ENCODE measurements around the gene KCTD13. TPM values are rescaled to one million over a fixed set of nuclear protein-coding genes. Genes with fewer than 3 reads are reported as not detected.
"Not testable (repeated sequence)": the region's sequence is repeated elsewhere in the genome, so short reads cannot be mapped to it uniquely, and the experiment has no call there.

KCTD13 gene
- total RNA-seq, 1 donor from 2014 or later = 34.0 TPM

GRCh38 chr16:29908719-29909220, 17.3 kb downstream of the KCTD13 start:
- intact Hi-C loops (cut with micrococcal nuclease) = no loop called here

DNA sequence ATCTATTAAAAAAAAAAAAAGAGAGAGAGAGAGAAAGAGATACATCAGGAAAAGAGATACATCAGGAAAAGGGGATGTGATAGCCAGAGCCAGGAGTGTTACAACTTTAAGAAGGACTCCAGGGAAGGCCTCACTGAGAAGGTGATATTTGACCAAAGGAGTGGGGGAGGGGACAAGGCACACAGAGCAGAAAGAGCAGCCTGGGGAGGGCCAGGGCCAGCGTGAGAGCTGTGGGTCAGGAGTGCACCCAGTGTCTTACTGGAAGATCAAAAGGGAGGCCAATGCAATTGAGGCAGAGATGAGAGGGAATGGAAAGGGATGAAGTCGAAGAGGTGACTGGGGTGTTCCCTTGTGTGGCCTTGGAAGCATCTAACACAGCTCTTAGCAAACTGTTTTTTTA, 18.1 kb downstream of the KCTD13 start:
- intact Hi-C loops (cut with micrococcal nuclease) = no loop called here

DNA sequence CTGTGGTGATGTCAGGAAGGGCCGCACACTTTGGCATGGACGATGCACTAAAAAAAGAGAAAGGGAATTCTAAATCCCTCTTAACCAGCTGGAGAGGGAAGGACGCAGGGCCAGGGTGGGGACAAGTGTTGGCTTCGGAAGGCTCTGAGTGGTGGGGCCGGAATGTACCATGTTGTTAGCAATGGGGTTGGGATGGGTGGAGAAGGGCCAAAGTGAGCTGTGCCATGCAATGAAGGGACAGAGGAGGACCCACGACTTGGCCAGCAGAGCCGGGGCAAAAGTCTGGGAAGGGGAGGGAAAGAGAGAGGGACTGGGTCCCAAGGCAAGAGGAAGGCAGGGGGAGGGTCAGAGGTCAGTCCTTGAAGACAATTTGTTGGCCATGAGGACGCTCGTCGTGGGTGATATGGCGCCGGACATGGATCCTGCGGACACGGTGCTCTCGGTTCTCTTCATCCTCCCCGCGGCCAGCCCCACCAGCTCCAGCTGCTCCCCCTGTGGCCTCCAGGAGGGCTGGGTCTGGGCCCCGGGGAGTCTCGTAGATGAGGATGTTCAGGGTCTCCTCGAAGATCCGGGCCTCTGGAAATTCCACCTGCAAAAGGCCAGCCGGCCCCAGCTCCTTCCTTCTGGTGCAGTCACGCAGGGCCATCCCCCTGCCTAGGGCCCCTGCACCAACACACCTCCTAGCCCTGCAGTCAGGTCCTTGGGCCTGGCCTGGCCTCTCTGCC, 19.3 kb downstream of the KCTD13 start:
- intact Hi-C loops (cut with micrococcal nuclease) = no loop called here

DNA sequence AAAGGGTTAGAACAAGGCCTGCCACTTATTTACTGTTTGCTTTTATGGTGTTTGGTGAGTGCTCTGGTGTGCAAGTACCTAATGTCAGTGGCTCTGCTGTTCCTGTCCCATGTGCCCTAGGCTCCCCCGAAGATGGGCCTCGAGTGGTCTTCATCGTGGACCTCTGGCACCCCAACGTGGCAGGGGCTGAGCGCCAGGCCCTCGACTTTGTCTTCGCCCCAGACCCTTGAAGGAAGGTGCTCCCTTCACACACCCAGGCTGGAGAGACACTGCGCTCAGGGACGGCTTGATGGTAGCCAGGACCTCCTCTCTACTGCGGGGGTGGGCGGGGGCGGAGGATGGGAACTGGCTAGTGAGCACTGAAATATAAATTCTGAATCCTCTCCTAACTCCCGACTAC, 20.4 kb downstream of the KCTD13 start:
- intact Hi-C loops (cut with micrococcal nuclease) = no loop called here

GRCh38 chr16:29904947-29905346, 21.1 kb downstream of the KCTD13 start:
- intact Hi-C loops (cut with micrococcal nuclease) = no loop called here

- intact Hi-C loops (cut with micrococcal nuclease) = no loop called here
These were observed 22.4 kb downstream of the KCTD13 start for GRCh38 chr16:29903590-29903989.

GRCh38 chr16:29901607-29901945, 24.4 kb downstream of the KCTD13 start:
- intact Hi-C loops (cut with micrococcal nuclease) = no loop called here

DNA sequence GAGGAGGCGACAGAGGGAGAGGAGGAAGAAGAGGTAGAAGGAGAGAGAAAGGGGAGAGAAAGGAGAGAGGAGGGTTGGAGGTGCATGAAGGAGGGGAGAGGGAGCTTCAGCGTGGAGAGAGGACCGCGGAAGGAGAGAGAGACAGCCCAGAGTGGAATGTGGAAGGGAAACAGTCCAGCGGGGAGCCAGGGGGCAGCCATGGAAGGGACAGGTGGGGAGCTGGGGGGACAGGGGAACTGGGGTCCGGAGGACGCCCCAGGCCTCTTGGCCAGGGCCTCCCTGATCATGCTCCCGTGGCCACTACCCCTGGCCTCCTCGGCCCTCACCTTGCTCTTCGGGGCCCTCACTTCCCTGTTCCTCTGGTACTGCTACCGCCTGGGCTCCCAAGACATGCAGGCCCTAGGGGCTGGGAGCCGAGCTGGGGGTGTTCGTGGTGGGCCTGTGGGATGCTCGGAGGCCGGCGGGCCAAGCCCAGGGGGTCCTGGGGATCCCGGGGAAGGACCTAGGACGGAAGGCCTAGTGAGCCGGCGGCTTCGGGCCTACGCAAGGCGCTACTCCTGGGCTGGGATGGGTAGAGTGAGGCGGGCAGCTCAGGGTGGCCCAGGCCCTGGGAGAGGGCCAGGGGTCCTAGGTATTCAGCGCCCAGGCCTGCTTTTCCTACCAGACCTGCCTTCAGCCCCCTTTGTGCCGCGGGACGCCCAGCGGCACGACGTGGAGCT, 25.0 kb downstream of the KCTD13 start:
- intact Hi-C loops (cut with micrococcal nuclease) = loop anchor here (1.0 kb wide), 1 partner anchor 25 kb away; the partner anchor contains the start of gene KCTD13

DNA sequence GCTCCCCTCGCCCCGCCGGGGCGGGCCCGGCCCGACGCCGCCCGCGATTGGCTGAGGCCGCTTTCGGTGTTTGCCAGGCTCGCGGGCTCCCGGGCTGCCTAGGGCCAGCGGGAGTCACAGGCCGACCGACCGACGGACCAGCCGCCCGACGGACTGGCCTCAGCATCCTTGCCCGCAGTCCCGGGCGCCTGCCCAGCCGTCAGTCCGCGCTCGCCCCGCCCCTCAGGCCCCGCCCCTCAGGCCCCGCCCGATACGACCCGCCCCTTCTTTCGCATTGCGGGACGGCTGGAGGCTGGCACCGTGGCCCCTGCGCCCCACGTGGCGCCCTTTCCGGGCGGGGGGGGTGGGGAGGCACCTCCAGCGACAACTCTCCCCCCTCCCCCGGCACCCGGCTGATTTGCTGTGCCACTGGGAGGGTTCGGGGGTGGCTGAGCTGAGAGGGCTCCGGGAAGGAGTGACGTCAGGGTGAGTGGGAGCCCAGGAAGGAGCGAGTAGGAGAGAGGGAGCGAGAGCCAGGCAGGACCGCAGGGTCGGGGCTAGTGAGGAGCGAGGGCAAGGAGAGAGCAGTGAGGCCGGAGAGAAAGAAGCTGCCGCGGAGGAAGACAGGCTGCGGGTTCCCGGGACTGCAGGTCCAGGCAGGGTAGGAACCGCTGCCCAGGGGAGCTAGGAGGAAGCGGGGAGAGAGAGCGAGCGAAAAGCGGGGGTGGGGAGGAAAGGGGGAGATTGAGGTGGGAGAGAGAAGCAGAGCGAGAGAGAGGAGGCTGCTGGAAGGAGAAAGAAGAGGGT, 25.7 kb downstream of the KCTD13 start, which contains the start of gene ASPHD1:
Gene ASPHD1, plus strand, starts transcription at position 387 of the 786 bp plus-strand sequence. CDS start 484 bp downstream, outside the sequence.
- intact Hi-C loops (cut with micrococcal nuclease) = loop anchor here (1.0 kb wide), 1 partner anchor 26 kb away; the partner anchor contains the start of gene KCTD13

DNA sequence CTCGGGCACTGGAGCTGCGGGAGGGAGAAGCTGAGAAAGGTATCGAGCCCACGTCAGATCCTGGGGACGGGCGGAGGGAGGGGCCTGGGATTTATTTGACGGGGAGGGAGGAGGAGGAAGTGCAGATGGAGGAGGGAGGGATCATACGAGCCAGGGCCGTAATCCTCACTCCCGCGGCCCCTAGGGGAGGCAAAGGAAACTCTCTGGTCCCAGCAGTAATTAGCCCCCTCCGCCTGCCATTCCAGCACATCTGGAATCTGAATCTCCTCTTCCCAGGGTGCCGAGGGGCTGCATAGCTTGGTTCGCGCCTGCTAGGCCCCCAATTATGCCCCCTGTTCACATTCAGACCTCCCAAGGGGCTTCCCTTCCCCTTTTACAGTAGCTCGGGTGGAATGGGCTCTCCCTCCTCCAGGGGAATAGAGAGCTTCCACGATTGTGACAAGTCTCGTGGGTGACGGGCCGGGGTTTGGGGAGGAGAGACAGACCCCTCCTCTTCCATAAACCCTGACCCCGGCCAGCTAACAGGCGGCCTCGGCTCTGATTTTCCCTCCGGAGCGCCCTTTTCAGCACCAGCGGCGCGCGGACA, 26.4 kb downstream of the KCTD13 start, which contains the start of gene SEZ6L2:
Gene SEZ6L2, minus strand, starts transcription at position 35 of the 586 bp plus-strand sequence. CDS start 531 bp downstream, outside the sequence.
- intact Hi-C loops (cut with micrococcal nuclease) = loop anchor here (1.0 kb wide), 1 partner anchor 27 kb away; the partner anchor contains the start of gene KCTD13

GRCh38 chr16:29898804-29899515, 27.1 kb downstream of the KCTD13 start:
- intact Hi-C loops (cut with micrococcal nuclease) = no loop called here

- intact Hi-C loops (cut with micrococcal nuclease) = no loop called here
These were observed 27.8 kb downstream of the KCTD13 start for GRCh38 chr16:29898135-29898803.

DNA sequence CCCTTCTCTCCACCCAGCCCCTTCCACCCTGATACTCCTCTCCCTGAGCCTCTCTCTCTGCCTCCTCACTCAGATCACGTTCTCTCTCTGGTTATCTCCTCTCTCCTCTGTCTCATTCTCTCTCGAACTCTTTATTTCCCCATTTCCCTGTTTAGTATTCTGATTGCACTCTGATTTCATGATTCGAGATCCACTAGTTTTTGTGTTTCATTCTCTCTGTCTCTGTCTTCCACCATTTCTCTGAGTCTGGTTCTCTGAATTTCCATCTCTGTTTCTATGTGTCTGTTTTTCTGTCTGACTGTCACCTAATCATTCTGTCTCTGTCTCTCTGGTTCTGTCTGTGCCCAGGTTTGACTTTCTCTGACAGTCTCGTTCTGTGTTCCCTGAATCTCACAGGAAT, 28.7 kb downstream of the KCTD13 start:
- intact Hi-C loops (cut with micrococcal nuclease) = no loop called here

GRCh38 chr16:29896841-29897240, 29.2 kb downstream of the KCTD13 start:
- intact Hi-C loops (cut with micrococcal nuclease) = no loop called here

DNA sequence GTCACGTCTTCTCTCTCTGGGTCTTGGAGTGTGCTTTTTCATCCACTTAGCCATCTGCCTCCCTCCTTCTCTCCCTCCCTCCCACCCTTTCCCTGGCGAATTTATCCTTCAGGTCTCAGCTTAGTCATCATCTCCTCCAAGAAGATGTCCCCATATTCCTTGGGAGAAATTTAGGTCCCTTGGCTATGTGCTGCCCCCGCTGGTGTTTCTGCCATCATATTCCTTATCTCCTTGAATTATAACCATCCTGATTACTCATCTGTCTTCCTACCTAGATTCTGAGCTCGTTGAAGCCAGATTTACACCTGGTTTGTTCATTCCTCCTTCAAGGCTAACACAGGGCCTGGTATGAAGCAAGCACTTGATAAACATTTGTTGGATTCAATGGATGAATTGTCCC, 31.7 kb downstream of the KCTD13 start:
- intact Hi-C loops (cut with micrococcal nuclease) = no loop called here

DNA sequence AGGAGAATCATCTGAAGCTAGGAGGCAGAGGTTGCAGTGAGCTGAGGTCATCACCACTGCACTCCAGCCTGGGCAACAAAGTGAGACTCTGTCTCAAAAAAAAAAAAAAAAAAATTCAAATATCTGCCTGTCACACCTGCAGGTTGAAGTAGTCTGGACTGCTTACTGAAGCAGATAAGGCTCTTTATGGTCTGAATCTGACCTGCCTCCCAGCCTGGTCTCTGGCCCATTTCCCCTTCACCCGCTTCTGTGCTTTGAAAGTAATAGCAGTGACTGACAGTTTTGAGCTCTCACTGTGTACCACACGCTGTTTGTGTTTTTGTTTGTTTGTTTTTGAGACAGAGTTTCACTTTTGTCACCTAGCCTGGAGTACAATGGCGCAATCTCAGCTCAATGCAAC, 32.5 kb downstream of the KCTD13 start:
- intact Hi-C loops (cut with micrococcal nuclease) = no loop called here

DNA sequence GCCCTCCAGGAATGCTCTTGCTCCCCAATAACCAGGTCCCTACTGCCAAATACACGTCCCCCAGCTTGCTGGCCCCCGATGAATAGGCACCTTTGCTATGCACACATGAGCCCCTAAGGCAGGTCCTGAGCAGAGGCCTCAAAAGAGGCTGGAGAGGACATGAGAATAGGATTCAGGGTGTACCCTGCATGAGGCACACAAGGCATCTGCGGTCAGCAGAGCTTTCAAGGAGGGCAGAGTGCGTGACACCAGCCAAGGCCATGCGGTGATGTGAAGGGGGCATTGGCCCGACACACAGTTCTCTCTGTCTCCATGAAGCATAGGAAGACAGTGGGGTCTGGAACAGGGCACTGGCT, 33.6 kb downstream of the KCTD13 start:
- intact Hi-C loops (cut with micrococcal nuclease) = no loop called here

GRCh38 chr16:29891525-29892457, 34.2 kb downstream of the KCTD13 start:
- intact Hi-C loops (cut with micrococcal nuclease) = no loop called here

GRCh38 chr16:29889372-29889771, 36.7 kb downstream of the KCTD13 start:
- intact Hi-C loops (cut with micrococcal nuclease) = not testable (repeated sequence)
